ENCODE results near the gene UBE3B.

GRCh38 chr12:109503611-109504010, 26.2 kb downstream of the UBE3B start:
- TF ChIP-seq RARB (CRISPR knock-in tag; IDR thresholded peaks at IDR 0.05) = no peak
- TF ChIP-seq ZC3H10 (CRISPR knock-in tag; IDR thresholded peaks at IDR 0.05) = no peak
- no peak for TF ChIP-seq ARNTL (CRISPR knock-in tag; IDR thresholded peaks at IDR 0.05; ENCODE audit: borderline replicate concordance, low read depth)

Data from SK-N-SH treated with all-trans-retinoic acid at 6 μM for 48 hours (cell line).